ENCODE results near the gene EGFL6.
"Not testable (repeated sequence)": the region's sequence is repeated elsewhere in the genome, so short reads cannot be mapped to it uniquely, and the experiment has no call there.

Gene EGFL6

DNA sequence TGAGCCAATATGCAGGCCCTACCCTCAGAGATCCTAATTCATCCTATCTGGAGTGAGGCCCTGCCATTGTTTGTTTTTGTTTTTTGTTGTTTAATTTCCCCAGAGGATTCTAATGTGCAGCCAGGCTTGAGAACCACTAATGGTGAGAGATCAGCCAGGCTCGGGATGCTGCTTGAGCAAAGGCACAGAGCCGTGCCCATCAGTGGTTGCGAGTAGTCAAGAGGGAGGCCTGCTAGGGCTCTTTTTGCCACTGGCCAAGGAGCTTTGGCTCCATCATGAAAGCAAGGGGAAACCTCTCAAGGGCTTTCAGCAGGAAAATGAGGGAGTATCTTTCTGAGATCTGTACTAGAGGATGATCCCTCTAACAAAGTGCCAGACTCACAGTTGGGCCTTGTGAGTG is 86.3 kb downstream of the EGFL6 start:
- DNase-seq: no peak

DNA sequence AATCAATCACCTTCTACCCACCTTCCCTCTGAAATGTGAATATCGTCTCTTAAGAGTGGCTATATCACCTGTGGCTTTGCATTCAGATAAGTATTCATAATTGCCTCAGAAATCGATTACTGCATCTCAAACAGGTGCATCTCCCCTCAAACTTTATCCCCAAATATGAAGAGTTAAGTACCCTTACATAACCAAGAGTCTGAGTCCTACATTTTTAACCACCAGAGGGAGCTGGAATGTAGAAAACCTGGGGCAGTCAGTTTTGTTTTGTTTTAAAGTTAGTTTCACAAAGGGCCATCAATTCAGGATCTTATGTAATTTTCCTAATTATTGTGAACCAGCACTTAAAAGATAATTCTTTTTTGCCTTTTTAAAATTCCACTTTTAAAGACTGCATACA is 89.2 kb downstream of the EGFL6 start:
- no peak for DNase-seq

DNA sequence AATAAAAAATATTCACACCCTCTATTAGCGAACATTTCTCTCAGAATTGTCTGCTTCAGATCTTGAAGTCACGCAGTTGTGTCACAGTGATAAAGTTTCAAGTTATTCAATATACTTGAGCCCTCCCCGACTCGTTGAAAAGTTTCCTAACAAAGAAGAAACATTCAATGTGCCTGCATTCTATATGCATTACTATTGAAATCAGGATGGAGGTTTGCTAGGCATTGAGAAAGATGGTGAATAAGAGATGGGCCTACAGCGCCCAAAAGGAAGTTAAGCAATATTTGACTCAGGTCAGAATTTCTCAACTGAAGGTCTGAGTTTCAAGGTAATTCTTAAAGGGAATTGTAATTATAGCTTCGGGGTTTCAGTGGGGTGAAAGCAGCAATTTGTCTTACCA is 89.7 kb downstream of the EGFL6 start:
- no peak for DNase-seq

- DNase-seq: no peak
These were observed 92.4 kb downstream of the EGFL6 start for GRCh38 chrX:13661735-13662288.

DNA sequence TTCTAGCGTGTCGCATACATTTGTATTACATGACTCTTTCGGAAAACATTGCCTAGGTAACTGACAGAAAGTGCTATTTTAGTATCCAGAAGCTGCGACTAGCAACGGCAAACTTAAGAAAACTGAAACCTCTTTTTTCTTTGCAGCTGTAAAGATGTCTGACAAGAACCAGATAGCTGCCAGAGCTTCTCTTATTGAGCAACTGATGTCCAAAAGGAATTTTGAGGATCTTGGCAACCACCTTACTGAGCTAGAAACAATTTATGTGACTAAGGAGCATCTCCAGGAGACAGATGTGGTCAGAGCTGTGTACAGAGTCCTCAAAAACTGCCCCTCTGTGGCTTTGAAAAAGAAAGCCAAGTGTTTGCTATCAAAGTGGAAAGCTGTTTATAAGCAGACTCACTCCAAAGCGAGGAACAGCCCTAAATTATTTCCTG is 93.0 kb downstream of the EGFL6 start:
- no peak for DNase-seq

DNA sequence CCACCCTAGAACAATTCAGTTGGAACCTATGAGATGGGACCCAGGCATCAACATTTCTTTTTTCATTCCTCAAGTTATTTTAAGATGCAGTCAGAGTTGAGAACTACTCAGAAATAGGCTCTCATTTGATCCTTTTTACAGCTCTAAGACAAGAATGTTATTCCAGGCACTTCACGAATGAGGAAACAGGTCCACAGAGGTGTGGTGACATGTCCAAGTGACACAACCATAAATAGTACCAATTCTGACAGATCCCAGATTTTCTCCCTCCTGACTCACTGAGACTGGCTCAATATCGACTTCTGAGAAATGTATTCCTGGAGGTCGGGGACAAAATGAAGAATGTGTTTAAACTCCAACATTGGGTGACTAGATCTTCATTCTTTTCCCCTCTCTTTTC is 94.6 kb downstream of the EGFL6 start:
- no peak for DNase-seq

- DNase-seq: no peak
These were observed 97.4 kb downstream of the EGFL6 start for GRCh38 chrX:13666836-13667235.

DNA sequence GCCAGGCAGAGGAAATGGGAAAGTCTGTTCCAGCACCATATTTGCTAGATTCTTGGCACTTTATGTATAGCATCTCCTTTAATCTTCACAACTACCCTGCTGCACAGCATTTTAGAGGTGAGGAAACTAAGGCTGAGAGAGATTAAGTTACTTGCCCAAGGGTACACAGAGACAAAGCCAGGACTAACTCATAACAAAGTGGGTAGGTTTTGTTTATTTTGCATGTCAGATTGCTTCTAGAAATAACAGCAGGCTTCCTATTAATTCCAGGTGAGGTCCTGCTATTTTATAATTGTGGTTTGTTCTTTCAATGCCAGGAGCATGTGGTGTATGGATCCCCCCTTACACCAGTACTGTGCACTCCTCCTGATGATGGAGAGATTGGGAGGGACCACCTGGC is 98.5 kb downstream of the EGFL6 start:
- no peak for DNase-seq

GRCh38 chrX:13669246-13669737 is 99.9 kb downstream of the EGFL6 start:
- DNase-seq: peak; percentile 23

DNA sequence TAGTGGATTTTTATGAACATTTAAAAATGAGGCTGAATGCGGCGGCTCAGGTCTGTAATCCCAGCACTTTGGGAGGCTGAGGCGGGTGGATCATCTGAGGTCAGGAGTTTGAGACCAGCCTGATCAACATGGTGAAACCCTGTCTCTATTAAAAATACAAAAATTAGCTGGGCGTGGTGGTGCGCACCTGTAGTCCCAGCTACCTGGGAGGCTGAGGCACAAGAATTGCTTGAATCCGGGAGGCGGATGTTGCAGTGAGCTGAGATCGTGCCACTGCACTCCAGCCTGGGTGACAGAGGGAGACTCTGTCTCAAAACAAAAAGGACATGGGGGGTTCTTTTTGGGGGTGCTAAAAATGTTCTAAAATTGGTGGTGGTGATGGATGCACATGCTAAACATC is 100.4 kb downstream of the EGFL6 start:
- DNase-seq: not testable (repeated sequence)

DNA sequence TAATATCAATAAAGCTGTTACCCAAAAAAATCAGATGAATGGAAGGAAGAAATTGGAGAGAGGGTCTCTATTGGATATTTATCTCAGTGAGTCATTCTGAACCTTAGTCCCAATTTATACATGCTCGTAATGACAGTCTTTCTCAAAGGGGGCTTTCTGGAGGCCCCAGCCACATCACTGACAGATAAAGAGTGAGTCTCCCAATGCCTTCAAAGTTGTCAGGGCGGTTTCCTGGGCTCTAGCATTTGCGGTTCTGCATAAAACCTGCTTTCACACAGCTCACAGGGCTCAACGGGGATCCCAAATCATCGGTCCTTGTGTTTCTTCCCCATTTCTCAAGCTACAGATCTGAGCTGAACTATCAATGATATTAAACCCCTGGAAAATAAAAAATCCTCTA is 100.8 kb downstream of the EGFL6 start:
- no peak for DNase-seq

DNA sequence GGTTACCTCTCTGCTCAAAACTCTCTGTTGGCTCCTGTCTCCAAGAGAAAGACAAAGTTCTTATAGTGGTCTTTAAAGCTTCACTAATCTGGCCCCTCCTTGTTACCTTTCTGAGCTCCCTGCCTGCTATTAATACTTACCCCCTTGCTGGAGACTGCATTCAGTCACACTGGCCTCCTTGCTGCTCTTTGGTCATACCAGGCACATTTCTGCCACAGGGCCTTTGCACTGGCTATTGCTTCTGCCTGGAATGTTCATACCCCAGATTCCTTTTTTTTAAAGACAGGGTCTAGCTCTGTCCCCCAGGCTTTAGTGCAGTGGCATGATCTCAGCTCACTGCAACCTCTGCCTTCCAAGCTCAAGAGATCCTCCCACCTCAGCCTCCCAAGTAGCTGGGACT is 103.6 kb downstream of the EGFL6 start:
- DNase-seq: no peak

GRCh38 chrX:13676885-13677284 is 107.5 kb downstream of the EGFL6 start:
- DNase-seq: no peak

- DNase-seq: not testable (repeated sequence)
These were observed 110.3 kb downstream of the EGFL6 start for GRCh38 chrX:13679700-13680099.

DNA sequence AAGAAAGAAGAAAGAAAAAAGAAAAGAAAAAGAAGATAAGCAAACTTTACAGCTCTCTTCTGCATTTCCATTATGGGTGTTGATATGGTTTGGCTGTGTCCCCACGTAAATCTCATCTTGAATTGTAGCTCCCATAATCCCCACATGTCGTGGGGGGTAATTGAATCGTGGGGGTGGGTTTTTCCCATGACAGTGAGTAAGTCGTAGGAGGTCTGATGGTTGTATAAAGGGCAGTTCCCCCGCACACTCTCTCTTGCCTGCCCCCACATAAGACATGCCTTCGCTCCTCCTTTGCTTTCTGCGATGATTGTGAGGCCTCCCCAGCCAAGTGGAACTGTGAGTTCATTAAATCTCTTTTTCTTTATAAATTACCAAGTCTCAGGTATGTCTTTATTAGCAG is 112.2 kb downstream of the EGFL6 start:
- DNase-seq: no peak
